Glomerular visceral epithelial cell (primary cell): ENCODE data around the gene ANXA9.
A peak's percentile ranks its signal among the peaks of the same experiment; 100 is the strongest.

Source experiments
- DNase-seq: peaks from one replicate; pipeline ENCODE4 v3.0.0-alpha.2; 2016; ENCODE audit errors: extremely low spot score

Gene ANXA9, protein sequence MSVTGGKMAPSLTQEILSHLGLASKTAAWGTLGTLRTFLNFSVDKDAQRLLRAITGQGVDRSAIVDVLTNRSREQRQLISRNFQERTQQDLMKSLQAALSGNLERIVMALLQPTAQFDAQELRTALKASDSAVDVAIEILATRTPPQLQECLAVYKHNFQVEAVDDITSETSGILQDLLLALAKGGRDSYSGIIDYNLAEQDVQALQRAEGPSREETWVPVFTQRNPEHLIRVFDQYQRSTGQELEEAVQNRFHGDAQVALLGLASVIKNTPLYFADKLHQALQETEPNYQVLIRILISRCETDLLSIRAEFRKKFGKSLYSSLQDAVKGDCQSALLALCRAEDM

DNA sequence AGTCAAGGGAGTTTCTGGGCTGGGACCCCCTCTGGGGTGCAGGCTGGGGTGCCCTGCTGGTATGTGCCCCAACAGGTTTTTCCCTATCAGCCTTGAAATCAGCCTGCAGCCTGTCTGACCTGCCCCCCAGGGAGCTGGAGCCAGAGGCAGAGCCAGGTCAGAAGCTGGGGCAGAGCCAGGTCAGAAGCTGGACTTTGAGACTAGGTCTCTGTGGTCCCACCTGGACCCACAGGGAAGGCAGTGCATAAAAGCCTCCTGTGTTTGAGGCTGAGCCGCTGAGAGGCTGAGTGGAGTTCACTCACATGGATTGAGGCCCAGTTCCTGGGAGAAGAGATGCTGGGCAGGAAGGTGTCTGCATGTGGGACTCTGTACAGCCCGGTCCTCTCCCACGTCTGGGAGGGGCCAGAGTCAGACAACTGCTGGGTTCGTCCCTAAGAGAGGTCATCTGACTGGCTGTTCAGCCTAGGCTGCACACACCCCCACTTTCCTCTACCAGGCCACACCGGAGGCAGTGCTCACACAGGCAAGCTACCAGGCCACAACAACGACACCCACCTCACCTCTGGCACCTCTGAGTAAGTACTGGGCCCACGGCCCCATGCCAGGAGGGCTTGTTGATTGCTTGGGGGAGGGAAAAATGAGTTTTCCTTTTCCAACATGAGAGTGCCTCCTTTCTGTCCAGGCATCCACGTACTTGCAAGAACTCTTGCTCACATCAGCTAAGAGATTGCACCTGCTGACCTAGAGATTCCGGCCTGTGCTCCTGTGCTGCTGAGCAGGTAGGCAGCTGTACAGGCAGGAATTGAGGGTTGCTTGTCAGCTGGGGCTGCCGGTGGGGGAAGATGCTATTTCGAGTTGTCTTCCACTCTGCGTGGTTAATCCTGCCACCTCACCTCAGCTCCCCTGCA lies at the start of gene ANXA9:
ANXA9 (plus strand) TSS at position 488 of the 908 bp plus-strand sequence. CDS start 814 bp downstream, outside the sequence.
- DNase-seq = no peak

DNA sequence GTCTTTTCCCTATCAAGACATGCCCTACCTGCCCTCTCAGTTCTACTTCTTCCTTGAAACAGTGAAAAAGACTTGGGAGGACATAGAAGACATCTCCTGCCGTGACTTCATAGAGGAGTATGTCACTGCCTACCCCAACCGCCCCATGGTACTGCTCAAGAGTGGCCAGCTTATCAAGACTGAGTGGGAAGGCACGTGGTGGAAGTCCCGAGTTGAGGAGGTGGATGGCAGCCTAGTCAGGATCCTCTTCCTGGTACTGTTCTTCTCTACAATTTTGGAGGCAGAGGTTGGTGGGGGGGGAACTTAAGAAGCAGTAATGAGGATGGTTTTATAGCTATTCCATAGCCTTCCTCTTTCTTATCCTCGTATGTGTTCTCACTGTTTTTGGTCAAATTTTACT lies 37.2 kb upstream of the ANXA9 start:
- no peak for DNase-seq

DNA sequence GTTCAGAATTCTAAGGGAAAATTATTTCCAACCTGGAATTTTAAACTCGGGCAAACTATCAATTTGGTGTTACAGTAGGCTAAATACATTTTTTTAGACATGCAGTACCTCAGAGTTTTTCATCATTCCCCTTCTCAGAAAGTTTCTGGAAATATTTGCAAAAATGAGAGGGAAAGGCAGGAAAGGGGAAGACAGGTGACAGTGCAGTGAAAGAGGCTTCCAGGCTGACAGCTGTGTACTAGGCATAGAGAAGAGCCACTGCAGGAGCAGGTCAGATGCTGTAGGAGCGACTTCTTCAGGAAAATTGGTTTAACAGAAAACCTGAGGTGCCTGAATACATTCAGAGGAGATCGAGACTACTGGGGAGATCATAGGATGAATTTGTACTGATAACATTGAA lies 27.4 kb upstream of the ANXA9 start:
- no peak for DNase-seq

DNA sequence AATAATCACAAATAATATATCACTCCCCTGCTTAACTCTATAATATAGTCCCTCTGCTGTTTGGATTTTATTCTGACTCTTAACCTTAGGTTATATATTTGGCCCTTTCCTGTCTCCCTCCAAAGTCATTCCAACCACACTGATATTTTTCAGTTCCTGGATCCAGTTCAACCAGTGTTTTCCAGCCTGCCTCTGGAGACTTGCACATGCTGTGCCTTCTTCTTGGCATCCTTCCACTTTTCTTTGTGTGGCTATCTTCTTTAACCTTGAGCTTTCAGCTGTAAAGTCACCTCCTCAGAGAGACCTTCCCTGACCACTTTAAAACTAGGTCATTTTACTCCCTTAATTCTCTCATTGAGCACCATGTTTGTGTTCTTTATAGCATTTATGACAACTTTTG lies 26.8 kb upstream of the ANXA9 start:
- no peak for DNase-seq

DNA sequence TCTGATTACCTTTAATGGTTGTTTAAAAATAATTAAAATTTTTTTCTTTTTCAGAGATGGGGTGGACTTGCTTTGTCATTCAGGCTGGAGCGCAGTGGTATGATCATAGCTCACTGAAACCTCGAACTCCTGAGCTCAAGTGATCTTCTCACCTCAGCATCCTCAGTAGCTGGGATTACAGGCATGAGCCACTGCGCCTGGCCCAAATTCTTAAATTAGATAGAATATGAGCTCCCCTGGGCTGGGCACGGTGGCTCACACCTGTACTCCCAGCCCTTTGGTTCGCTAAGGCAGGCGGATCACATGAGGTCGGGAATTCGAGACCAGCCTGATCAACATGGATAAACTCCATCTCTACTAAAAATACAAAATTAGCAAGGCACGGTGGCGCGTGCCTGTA lies 24.4 kb upstream of the ANXA9 start:
- DNase-seq = no peak

DNA sequence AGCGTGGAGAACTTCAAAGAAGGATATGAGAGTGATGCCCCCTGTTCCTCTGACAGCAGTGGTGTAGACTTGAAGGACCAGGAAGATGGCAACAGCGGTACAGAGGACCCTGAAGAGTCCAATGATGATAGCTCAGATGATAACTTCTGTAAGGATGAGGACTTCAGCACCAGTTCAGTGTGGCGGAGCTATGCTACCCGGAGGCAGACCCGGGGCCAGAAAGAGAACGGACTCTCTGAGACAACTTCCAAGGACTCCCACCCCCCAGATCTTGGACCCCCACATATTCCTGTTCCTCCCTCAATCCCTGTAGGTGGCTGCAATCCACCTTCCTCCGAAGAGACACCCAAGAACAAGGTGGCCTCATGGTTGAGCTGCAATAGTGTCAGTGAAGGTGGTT lies 21.4 kb upstream of the ANXA9 start:
- DNase-seq = no peak

DNA sequence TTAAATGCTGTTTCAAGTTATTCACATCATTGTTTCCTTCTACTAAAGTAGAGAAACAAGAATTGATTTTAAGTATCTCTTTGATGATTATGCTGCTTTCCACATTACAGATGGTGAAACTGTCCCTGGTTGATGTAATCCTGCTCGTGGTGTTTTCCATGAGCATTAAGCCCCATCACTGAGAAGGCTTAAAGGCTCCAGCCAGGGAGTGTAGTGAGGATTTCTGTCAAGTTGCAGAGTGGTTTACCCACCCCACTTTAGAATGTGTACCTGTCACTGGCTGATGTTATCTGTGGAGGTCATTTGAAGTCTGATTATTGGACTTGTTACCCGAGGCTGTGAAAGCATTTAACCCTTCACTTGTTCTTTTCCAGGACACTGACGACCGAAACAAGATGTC lies 20.3 kb upstream of the ANXA9 start:
- DNase-seq = no peak

DNA sequence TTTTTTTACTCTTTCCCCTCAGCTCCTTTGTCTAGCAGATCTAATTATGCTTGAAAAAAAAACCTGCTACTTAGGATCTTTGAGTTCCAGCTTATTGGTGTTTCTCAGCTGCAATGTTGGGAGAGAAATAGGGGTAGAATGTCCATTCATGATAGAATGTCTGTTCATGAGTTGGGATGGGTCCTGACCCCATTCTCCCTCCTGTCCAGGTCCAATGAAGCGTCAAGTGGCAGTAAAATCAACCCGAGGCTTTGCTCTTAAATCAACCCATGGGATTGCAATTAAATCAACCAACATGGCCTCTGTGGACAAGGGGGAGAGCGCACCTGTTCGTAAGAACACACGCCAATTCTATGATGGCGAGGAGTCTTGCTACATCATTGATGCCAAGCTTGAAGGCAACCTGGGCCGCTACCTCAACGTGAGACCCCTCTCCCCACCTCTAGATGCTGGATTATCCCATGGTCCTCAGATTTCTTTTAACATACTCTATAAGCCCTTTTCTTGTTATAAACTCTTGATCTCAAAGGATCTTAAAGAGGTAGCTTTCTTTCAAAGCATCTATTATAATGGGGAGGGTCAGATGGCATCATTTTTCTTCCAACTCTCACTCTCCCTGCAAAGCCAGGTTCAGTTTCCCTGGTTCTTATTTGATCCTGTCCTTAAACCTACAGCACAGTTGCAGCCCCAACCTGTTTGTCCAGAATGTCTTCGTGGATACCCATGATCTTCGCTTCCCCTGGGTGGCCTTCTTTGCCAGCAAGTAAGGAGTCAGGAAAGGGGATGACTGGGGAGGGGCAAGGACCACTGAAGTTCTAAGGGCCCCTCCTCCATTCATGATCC lies 18.6 kb upstream of the ANXA9 start:
- DNase-seq = no peak

DNA sequence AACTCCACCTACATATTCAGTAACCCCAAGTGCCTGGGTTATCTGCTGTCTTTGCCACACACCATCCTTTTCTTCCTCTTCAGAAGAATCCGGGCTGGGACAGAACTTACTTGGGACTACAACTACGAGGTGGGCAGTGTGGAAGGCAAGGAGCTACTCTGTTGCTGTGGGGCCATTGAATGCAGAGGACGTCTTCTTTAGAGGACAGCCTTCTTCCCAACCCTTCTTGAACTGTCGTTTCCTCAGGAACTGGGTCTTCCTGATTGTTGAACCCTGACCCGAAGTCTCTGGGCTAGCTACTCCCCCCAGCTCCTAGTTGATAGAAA lies 18.0 kb upstream of the ANXA9 start:
- no peak for DNase-seq

DNA sequence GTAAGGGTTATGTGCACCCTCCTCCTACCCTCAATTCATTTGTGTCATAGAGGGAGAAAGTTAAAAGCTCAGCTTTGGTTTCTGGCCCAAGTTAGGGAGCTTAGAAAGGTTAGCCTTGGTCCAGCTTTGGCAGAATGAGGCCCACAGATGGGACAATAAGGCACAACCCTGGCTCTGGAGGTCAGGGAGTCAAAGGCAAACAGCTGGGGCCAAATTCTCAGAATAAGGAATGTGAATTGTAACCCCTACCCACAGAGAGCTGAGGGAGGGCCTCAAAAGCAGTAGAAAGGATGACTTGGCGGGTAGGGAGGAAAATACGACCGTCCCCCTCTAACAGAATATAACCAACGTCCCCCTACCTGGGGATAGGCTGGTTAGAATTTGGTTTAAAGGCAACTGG lies 16.5 kb upstream of the ANXA9 start:
- no peak for DNase-seq

DNA sequence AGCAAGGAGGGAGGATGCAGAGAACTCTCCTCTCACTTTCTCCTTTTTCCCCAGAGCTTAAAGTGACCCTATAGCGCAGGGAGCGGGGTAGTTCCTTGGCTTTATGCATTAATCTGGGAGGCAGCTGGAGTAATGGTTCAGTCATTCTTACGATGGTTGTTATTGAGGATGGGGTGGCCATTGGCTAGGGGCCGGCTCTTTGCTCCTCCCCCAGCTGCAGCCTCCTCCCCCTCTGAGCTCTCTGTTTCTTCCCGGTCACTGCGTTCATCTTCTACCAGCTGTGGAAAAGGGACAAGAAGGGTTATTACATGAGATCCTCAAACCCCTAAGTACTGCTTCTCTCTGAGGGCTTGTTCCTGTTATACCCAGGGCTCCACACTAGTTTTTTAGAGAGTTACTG lies 16.1 kb upstream of the ANXA9 start:
- no peak for DNase-seq

DNA sequence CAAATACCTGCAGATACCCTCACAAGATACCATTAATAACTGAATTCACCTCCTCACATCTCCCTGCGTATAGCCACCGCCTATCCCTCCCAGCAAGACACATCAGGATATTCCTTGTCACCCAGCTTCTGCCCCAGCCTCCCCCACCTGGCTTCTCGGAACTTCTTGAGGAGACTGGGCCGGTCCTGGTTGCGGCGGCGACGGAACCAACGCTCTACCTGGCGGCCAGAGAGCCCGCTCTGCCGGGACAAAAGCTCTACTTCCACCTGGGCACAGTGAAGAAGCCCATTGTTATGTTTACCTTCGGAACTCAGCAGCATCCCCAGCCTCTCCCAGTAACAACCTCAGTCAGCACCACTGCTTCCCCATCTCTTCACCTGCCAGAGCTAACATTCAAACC lies 14.2 kb upstream of the ANXA9 start:
- DNase-seq = no peak

DNA sequence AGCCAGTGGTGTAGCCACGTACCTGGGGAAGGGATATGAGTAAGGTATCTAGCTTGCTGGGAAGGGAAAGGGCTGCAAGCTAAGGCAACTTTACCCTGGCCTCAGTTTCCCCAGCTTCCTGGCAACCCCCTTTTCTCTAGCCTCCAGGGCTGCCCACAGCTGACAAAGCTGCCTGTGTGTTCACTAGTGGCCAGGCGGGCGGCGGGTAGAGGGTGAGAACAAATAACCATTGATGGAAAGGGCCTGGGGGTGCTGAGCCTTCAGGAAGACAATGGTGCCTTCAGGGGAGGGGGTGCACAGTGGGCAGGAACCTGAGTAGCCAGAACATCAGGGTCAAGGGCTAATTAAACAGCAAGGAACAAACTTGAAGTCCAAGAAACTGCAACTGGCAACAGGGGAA lies 13.6 kb upstream of the ANXA9 start:
- no peak for DNase-seq

DNA sequence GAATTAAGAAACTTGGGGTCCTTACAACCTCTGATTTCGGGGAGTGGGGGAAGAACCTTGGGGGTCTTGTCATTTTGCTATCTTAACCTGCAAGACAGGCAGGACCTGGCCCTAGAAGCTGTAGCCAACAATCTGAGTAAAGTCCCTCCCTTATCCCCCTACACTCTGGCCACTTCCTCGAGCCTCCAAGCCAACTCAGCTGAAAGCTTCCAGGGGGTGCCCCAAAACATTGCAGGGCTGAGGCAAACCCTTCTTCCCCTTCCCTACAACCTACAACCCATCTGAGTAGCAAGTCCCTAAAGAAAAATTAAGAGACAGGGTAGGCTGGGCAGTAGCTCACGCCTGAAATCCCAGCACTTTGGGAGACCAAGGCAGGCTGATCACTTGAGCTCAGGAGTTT lies 12.5 kb upstream of the ANXA9 start:
- no peak for DNase-seq

DNA sequence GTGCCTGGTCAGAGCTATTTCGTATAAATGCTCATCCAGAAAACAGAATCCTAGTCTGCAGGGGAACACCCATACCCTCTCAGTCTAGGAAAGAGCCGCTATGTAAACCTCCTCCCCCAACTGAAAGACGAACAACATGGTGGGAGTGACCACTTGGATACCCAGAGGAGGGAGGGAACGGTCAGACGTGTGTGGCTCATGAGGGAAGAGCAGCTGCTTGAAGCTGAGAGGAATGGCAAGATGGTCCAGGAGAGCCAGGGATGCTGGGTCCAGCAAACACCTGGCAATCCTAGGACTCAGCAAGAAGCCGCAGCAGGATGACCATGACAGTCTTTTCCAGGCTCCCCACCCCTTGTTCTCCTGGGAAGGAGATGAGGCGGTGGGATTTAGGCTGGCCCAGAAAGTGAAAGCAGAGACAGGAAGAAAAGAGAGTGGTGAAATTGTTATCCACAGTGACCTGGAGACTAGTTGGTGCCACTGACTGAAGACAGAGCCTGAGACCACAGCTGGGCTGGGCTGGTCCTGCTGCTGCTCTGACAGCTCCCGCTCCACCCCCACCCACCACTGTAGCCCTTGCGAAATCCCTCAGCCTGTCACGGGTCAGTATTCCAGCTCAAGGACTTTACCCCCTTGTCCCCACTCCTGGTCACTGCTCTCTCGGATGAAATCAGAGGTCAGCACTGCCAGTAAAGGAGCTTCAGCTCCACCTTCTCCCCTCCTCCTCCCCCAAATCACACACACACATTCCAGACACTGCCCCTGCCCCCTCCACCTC lies 11.1 kb upstream of the ANXA9 start:
- peak; percentile 67 for DNase-seq

DNA sequence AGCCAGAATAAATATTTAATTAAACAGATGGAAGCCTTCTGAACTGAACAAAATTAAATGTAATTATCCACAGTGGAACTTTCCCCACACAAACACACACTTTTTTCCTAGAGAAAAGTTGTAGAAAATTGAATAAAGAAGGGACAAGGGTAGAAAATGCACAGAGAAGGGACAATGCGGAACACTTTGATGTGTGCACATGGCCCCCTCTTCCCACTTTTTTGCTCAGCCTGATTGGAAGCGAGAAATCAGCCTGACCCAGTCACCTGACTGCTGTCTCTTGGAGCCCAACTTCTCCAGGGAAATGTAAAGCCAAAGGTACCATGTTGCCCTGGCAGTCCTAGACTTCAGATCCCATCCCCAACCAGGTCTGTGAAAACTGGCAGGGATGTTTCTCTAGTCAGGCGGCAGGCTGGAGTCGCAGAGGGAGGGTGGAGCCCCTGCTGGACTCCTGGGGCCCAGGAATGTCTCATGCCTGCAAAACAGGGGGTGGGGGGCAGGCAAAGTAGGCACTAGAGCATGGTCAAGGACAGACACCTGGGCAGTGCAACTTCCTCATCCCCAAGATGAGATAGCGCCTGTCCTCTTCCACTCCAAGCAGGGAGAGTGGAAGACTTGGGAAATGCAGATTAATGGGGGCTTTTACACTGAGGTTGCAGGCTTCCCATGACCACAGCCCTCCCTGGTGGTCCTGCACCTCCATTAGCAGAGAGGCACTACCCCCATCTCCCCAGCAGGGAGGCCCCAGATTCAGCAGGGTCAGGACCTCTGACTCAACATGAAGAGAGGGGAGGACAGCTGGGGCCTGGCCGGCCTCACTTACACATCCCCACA lies 10.3 kb upstream of the ANXA9 start:
- DNase-seq = peak; percentile 62

DNA sequence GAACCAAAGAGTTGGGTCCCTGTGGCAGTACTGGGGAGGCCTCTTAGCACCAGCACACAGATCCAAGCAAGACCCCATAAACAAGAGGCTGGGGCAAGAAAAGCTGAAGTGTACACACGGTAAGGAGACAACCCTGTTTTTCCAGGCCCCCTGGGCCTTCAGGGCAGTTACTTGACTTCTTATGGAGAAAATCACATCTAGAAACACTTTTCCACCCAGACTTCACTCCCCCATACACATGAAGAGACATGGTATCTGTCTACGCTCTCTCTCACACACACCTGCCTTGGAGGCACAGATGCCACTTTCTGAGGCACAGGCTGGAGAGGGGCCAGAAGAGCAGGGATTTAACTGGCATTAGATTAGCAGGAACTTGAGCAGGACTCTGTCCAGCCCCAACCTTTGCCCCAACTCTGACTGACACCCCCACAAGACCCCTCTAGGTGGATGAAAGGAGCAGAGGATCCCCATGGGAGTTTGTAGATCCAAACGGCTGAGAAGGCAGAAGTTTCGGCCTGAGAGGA lies 9.6 kb upstream of the ANXA9 start:
- DNase-seq = no peak

DNA sequence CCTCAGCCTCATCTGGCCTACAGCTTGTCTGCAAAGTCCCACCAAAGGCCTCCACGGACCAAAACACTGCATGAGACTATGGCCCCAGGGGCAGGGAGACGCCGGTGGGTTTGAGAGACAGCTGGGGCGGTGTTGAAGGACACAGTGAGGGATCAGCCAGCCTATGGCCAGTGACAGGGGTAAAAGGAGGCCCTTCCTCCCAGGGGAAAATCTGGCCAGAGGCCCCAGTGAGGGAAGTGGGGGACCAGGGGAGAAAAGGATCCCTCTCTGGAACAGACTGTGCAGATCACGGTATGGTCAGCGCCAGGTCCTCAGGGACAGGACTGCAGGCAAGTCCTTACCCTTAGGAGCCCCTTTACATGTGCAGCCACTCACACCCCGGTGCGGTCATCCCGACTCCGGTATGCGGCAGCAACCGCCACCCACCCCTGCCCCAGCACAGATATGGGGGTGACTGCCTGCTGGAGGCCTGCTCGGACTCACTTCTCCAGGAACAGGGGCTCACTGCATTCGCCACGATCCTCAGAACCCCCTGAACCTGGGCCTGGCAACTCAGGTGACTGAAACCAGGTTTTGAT lies 8.7 kb upstream of the ANXA9 start:
- no peak for DNase-seq

DNA sequence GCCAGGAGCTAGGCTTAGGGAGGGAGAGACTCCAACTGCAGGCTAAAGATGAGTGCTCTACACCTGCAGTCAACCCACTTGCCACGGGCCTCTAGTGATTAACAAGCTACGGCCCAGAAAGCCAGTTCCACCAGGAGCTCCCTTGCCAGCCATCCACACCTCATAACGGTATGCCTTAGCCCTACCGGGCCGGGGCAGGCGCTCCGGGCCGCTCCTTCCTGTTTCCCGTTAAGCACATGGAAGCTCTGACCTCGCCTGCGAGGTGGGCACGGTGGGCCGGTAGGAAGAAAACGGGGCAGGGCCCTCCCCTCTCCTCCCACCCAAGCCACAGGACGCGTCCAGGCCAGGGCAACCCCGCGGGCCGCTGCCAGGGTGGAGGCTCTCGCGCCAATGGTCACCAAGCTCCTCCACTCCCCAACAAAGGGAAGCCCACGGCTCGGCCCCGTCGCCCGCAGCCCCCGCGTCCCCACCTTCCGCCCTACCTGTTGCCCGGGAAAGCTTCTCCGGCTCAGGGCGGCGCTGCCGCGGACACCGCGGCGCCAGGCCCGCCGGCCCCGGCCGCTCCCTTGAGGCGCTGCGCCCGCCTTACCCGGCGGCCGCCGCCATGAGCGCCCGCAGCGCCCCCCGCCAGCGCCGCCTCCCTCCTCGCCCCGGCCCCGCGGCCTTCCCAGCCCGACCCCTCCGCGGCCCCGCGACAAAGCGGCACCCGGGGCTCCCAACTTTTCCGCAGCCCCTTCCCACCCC lies 8.1 kb upstream of the ANXA9 start:
- no peak for DNase-seq
